Smooth muscle cell (in vitro differentiated cells): ENCODE measurements around the gene RPL14. TPM values are rescaled to one million over a fixed set of nuclear protein-coding genes. Genes with fewer than 3 reads are reported as not detected.

Experiments used
- DNase-seq: peaks from one replicate; lab custom pipeline; 2025; ENCODE audit not compliant: unreplicated experiment; lab: John Stamatoyannopoulos, UW
- H2AFZ ChIP-seq: fragments of 200-600 bp; sonication (generic); 2 replicates; pipeline ENCODE4 v1.6.0; 2016; ENCODE audit warnings: antibody characterized with exemption, low read depth, mild to moderate bottlenecking
- H3F3A ChIP-seq: fragments of 200-600 bp; sonication (generic); 2 replicates; pipeline ENCODE4 v1.6.0; 2017; ENCODE audit warnings: antibody characterized with exemption, low read depth
- H3K27ac ChIP-seq: fragments of 200-600 bp; sonication (generic); 2 replicates; pipeline ENCODE4 v1.5.1; 2016; ENCODE audit warnings: low read depth, mild to moderate bottlenecking
- H3K27me3 ChIP-seq: fragments of 200-600 bp; sonication (generic); 2 replicates; pipeline ENCODE4 v1.6.1; 2016; ENCODE audit warnings: low read depth, mild to moderate bottlenecking
- H3K36me3 ChIP-seq: fragments of 200-600 bp; sonication (generic); 2 replicates; pipeline ENCODE4 v1.5.1; 2016; ENCODE audit warnings: low read depth
- H3K4me1 ChIP-seq: fragments of 200-600 bp; sonication (generic); 2 replicates; pipeline ENCODE4 v1.5.1; 2016; ENCODE audit warnings: low read depth
- H3K4me2 ChIP-seq: fragments of 200-600 bp; sonication (generic); 2 replicates; pipeline ENCODE4 v1.6.0; 2016; ENCODE audit warnings: mild to moderate bottlenecking
- H3K4me3 ChIP-seq: fragments of 200-600 bp; sonication (generic); 2 replicates; pipeline ENCODE4 v1.5.1; 2016; ENCODE audit warnings: mild to moderate bottlenecking
- H3K79me2 ChIP-seq: fragments of 200-600 bp; sonication (generic); 2 replicates; pipeline ENCODE4 v1.6.0; 2016; ENCODE audit warnings: low read depth, mild to moderate bottlenecking
- H3K9ac ChIP-seq: fragments of 200-600 bp; sonication (generic); 2 replicates; pipeline ENCODE4 v1.6.0; 2016; ENCODE audit warnings: low read depth
- H3K9me3 ChIP-seq: fragments of 200-600 bp; sonication (generic); replicated peaks from 2 replicates; pipeline ENCODE4 v1.5.1; 2016; ENCODE audit warnings: low read depth
- H4K20me1 ChIP-seq: fragments of 200-600 bp; sonication (generic); 2 replicates; pipeline ENCODE4 v1.6.0; 2016; ENCODE audit warnings: low read depth
- CTCF ChIP-seq: fragments of 200-600 bp; sonication (generic); IDR thresholded peaks from 2 replicates; pipeline ENCODE4 v1.5.1; 2017; ENCODE audit warnings: borderline replicate concordance, mild to moderate bottlenecking, antibody characterized with exemption; ENCODE audit not compliant: insufficient read depth, poor library complexity, severe bottlenecking
- WGBS: methylation state at CpG from one replicate; pipeline ENCODE4 v1.1.7; 2016; ENCODE audit warnings: low lambda C conversion rate; 5-methylcytosine and 5-hydroxymethylcytosine counted together
- polyA plus RNA-seq: library from polyadenylated mRNA; unstranded; fragments of >200 nt; fragmentation: Nextera tagmentation; extraction: Ambion mirVana; gene quantifications from 2 replicates; pipeline ENCODE4 v1.2.1, GENCODE V29; 2016
- total RNA-seq: library from RNA; depleted of rRNA; stranded (reverse); fragments of >200 nt; gene quantifications from 2 replicates; pipeline ENCODE4 v1.2.3, GENCODE V29; 2014

RPL14 gene
- total and polyA plus RNA-seq, 2 experiments from 2014 or later, result 396 to 403 TPM

- H3K4me1 ChIP-seq, result no peaks in the 10 kb centered on the region
- no peak overlapping the region for H3K4me3 ChIP-seq
- H3F3A ChIP-seq, result no peaks in the 10 kb centered on the region
- no peak overlapping the region for H3K4me2 ChIP-seq
- WGBS, result 94% methylated on average over 3 of the region's 3 CpGs
- H3K27ac ChIP-seq, result no peak overlapping the region
- H4K20me1 ChIP-seq, result no peaks in the 10 kb centered on the region
- H3K9ac ChIP-seq, result no peak overlapping the region
- H3K79me2 ChIP-seq, result no peaks in the 10 kb centered on the region
- H2AFZ ChIP-seq, result no peak overlapping the region
- TF ChIP-seq CTCF, result no peak
- H3K36me3 ChIP-seq, result peaks cover 22% of the 10 kb centered on the region
- H3K9me3 ChIP-seq, result peaks cover 9% of the 10 kb centered on the region
- DNase-seq, result no peak
- H3K27me3 ChIP-seq, result no peaks in the 10 kb centered on the region
These were observed 30.0 kb downstream of the RPL14 start for GRCh38 chr3:40487172-40487571.

GRCh38 chr3:40490916-40491315 is 33.8 kb downstream of the RPL14 start:
- H4K20me1 ChIP-seq, result no peaks in the 10 kb centered on the region
- H2AFZ ChIP-seq, result no peak overlapping the region
- H3K36me3 ChIP-seq, result peaks cover 17% of the 10 kb centered on the region
- peaks cover 9% of the 10 kb centered on the region for H3K9me3 ChIP-seq
- WGBS, result 100% methylated on average over 5 of the region's 5 CpGs
- no peaks in the 10 kb centered on the region for H3K4me1 ChIP-seq
- no peak overlapping the region for H3K4me2 ChIP-seq
- H3K79me2 ChIP-seq, result no peaks in the 10 kb centered on the region
- H3K4me3 ChIP-seq, result no peak overlapping the region
- TF ChIP-seq CTCF, result no peak
- H3K9ac ChIP-seq, result no peak overlapping the region
- DNase-seq, result no peak
- no peaks in the 10 kb centered on the region for H3F3A ChIP-seq
- no peak overlapping the region for H3K27ac ChIP-seq
- no peaks in the 10 kb centered on the region for H3K27me3 ChIP-seq

- DNase-seq, result no peak
- Histone ChIP-seq H3K36me3 (no peaks in the 10 kb centered on the region), H3K4me1 (no peaks in the 10 kb centered on the region), H2AFZ (peak overlapping the region; percentile 21), H3K27ac (no peak overlapping the region), H3K4me2 (no peak overlapping the region), H3K9me3 (no peaks in the 10 kb centered on the region), H3K9ac (no peak overlapping the region), H3K79me2 (no peaks in the 10 kb centered on the region), H3F3A (no peaks in the 10 kb centered on the region), H4K20me1 (no peaks in the 10 kb centered on the region), H3K4me3 (no peak overlapping the region), H3K27me3 (no peaks in the 10 kb centered on the region)
- TF ChIP-seq CTCF, result no peak
- WGBS, result 38% methylated on average over 2 of the region's 2 CpGs
These were observed 37.6 kb downstream of the RPL14 start for GRCh38 chr3:40494698-40495097.

GRCh38 chr3:40497288-40497687 is 40.1 kb downstream of the RPL14 start:
- Histone ChIP-seq H2AFZ (no peak overlapping the region), H3K79me2 (no peaks in the 10 kb centered on the region), H3K9ac (no peak overlapping the region), H3K4me1 (no peaks in the 10 kb centered on the region), H3K4me3 (no peak overlapping the region), H4K20me1 (no peaks in the 10 kb centered on the region), H3K4me2 (no peak overlapping the region), H3K27ac (no peak overlapping the region), H3K27me3 (no peaks in the 10 kb centered on the region), H3K9me3 (no peaks in the 10 kb centered on the region), H3F3A (no peaks in the 10 kb centered on the region), H3K36me3 (no peaks in the 10 kb centered on the region)
- 90% methylated on average over 2 of the region's 2 CpGs for WGBS
- no peak for DNase-seq
- TF ChIP-seq CTCF, result no peak
